ENCODE measurements around the gene ALG9. TPM values are rescaled to one million over a fixed set of nuclear protein-coding genes. Genes with fewer than 3 reads are reported as not detected.

ALG9 gene, protein sequence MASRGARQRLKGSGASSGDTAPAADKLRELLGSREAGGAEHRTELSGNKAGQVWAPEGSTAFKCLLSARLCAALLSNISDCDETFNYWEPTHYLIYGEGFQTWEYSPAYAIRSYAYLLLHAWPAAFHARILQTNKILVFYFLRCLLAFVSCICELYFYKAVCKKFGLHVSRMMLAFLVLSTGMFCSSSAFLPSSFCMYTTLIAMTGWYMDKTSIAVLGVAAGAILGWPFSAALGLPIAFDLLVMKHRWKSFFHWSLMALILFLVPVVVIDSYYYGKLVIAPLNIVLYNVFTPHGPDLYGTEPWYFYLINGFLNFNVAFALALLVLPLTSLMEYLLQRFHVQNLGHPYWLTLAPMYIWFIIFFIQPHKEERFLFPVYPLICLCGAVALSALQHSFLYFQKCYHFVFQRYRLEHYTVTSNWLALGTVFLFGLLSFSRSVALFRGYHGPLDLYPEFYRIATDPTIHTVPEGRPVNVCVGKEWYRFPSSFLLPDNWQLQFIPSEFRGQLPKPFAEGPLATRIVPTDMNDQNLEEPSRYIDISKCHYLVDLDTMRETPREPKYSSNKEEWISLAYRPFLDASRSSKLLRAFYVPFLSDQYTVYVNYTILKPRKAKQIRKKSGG
- total RNA-seq (2014; rRNA removed; shearing (Covaris generic)), result 18.3 and 25.1 TPM in 2 replicates
- polyA plus RNA-seq (2015; cell fraction: cytosol; rRNA removed), result 22.5 and 29.4 TPM in 2 replicates
- 49.0 and 58.5 TPM in 2 replicates for polyA plus RNA-seq (2015; cell fraction: nucleus; rRNA removed)

DNA sequence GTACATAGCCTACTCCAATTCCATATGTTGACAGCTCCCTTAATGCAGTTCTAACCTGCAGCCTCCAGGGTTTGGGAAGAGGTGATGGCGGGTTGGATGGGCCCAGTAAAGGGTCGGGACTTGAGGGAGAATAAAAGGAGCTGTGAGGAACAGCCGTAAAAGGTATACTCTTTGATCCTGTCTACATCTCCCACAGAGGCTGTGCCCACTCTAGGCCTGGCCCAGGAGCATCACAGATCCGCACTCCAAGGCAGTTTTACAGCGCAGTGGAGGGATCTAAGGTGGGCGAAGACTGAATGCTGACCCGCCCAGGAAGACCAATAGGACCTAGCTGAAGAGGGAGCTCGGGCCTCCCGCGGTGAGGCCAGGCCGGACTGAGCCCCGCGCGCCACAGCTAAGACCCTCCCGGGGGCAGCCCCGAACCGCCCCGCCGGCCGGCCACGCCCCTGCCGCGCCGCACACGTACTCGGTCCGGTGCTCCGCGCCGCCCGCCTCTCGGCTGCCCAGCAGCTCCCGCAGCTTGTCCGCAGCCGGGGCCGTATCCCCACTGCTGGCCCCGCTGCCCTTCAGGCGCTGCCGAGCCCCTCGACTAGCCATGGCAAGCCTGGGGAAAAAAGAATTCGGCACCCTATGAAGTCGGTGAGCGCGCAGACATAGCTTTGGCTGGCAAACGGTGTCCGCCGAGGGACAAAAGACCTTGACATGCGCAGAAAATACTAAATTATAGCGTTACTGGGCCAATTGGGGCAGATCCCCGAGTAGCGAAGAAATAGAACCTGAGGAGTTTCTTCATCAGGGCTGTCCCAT lies at the start of gene ALG9:
ALG9 (minus strand) TSS at position 696 of the 807 bp plus-strand sequence; CDS start at position 597, 99 bp downstream.
- DNase-seq (ENCODE audit: low read depth), result peak; percentile 74

DNA sequence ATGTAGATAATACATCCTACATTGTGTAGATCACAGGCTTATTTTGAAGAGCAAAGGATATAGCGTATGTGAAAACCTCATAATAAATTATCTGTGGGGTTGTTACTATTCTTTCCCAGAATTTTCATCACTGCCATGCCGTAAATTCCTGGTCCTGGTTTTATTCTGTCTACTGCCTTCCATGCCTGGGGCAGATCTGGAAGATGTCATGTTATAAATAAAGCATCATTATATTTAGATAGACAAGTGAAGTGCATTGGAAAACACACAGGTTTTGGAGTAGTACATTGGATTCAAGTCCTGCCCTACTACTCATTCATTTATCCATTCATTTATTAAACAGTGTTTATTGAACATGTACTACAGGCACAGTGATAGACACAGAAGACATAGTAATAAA lies 49.5 kb upstream of the ALG9 start:
- DNase-seq (ENCODE audit: low read depth), result no peak

DNA sequence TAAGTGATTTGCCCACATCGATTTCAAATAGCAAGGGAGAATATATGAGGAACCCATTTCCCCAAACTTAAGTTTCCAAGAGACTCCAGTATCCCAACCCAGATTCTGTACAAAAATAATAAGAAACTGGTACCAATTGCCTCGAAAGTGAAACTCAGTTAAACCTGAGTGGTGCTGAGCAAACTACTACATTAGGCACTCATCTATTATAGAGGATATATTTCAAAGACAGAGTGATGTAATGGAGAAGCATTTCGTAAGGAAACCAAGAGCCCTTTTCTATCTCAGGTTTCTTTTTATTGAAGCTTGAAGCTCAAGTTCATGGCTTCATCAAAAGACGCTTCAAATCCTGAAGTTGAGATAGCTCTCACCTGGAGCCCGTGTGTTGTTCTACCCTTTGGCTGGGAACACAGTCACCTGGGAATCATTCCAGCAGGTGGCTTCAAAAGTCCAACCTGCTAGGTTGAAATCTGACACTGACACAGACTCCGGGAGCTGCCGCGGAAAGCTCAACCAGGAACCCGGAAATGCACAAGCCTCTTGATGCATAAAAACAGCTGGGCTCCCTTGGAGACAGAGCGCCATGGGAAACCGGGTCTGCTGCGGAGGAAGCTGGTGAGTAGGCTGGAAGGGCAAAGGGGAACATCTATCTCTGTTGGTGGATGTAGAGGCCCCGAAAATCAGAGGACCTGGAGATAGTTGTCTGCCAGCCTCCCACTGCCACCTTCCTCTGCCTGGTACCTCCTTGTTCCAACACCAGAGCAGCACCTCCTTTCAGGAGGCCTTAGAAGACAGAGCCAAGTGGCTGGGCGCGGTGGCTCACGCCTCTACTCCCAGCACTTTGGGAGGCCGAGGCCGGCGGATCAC lies 47.2 kb upstream of the ALG9 start, which contains the start of gene C11orf52:
C11orf52 (plus strand) TSS at position 524 of the 867 bp plus-strand sequence; CDS start at position 584, 60 bp downstream.
- peak; percentile 10 for DNase-seq (ENCODE audit: low read depth)

DNA sequence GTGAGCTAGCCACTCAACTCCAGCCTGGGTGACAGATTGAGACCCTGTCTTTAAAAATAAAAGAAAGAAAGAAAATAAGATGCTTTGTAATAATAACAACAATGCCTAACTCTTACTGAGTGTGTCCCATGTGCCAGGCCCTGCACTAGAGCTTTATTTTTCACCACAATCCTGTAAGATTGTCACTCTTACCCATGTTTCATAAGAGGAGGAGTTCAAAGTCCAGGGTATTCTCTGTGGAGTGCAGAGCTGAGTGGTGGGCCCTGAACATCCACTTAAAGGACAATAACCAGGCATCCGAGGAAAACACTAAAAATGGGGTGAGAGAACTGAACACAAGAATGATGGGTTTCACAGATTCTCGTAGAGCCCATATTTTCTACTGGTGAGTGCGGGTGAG lies 46.4 kb upstream of the ALG9 start:
- no peak for DNase-seq (ENCODE audit: low read depth)

DNA sequence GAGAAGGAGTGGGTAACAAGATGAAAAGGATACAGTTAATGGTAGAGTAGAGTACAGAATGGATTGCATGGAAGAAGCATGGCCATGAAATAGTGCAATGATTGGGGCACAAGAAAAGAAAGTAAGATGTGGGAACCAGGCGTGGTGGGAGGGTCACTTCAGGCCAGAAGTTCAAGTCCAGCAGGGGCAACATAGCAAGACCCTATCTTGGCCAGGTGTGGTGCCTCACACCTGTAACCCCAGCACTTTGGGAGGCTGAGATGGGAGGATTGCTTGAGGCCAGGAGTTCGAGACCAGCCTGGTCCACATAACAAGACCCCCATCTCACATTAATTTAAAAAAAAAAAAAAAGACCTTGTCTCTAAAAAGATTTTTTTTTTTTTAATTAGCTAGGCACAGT lies 45.9 kb upstream of the ALG9 start:
- no peak for DNase-seq (ENCODE audit: low read depth)

DNA sequence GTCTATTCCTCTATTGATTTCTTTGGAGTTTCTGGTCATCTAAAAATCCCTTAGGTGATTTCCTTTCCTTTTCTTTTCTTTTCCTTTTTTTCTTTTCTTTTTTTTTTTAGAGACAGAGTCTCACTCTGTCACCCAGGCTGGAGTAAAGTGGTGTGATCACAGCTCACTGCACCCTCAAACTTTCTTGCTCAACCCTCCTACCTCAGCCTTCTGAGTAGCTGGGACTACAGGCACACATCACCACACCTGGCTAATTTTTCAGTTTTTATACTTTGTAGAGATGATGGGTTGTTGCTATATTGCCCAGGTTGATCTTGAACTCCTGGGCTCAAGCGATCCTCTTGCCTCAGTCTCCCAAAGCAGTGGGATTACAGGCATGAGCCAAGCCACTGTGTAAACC lies 45.4 kb upstream of the ALG9 start:
- DNase-seq (ENCODE audit: low read depth), result no peak

DNA sequence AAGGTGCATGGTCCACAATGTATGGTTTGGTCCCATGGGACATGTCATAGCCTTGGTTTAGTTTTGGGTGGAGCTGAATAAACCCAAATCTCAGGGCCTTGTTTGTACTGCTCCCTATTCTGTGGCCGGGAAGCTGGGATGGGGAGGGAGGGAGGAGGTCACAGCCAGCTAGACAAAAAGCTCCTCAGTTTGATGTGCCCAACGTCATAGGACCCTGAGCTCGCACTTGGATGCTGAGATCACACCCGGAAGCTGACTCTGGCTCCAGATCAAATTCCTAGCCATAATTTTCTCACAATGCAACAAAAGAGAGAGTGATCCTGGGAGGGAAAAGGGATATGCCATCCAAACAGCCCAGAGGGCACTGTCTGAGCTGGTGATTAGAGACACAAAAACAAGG lies 42.6 kb upstream of the ALG9 start:
- DNase-seq (ENCODE audit: low read depth), result peak; percentile 42

DNA sequence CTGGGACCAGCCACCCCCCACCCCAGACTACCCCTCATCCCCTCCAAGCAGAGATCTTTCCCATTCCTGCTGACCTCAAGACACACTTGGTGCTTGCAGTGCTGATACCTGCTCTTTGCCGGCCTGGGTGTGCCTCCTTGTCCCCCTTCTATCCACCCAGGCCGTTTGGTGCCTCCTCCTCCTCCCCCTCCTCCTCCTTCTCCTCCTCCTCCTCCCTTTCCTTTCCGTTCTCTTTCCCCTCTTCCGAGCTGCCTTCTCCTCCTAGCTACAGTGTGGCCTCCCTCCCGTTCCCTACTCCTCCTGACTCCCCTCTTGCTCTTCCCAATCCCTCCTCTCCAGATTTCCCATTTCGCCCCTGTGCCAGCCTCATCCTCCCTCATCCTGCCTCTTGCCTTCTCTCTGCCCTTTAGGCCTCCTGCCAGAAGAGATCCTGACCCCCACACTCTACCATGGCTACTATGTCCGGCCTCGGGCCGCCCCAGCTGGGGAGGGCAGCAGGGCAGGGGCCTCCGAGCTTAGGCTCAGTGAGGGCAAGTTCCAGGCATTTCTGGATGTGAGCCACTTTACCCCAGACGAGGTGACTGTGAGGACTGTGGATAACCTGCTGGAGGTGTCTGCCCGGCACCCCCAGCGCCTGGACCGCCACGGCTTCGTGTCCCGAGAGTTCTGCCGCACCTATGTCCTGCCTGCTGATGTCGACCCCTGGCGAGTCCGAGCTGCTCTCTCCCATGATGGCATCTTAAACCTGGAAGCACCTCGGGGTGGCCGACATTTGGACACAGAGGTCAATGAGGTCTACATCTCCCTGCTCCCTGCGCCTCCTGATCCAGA lies 41.9 kb upstream of the ALG9 start:
- DNase-seq (ENCODE audit: low read depth), result no peak

DNA sequence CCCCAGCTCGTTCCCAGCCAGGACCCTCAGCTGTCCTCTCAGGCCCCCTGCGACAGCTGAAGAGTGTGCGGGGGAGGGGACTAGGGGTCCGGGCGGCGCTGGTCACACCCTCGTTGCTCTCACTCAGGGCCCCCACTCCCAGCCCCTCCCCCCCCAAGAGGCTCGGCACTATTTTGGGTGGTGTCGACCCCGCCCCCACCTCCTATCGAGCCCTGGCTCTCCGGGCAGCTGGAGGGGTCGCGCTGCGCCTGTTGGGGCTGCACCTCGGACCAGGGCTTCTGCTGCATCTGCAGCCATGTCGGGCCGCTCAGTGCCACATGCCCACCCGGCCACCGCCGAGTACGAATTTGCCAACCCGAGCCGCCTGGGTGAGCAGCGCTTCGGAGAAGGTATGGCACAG lies 41.2 kb upstream of the ALG9 start, which contains the start of gene HSPB2:
HSPB2 (plus strand) TSS at position 200 of the 400 bp plus-strand sequence; CDS start at position 296, 96 bp downstream.
- no peak for DNase-seq (ENCODE audit: low read depth)

DNA sequence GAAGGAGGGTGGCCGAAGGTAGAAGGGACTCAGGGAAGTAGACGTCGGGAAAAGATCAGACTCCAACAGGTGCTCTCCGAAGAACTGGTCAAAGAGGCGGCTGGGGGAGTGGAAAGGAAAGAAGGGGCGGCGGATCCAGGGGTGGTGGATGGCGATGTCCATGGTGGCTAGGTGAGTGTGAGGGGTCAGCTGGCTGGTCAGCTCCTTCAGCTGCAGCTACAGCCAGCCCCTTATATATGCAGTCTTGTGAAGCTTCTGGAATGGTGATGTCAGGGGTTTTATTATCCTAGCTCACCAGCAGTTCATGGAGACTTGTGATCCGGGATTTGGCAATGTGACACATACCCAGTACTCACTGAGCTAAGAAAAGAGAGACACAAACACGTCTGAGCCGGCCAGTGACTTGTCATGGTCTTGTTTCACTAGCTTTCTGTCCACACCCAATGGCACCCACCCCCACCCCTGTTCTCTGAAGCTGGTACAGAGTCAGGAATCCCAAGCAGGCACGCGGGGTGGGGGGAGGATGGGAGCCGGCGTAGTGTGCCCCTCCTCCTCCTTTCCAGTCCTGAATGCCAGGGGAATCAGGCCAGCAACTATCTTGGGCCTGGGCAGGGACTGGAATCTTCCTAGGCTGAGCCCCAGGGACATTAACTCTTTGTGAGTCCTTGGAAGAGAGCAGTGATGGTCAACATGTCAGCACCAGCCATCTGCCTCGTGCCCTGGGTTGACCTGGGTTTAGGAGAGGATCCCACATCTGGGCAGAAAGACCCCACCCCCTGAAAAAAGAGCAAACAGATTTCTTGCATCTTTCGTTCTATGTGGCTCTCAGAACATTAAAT lies 40.4 kb upstream of the ALG9 start, which contains the start of gene CRYAB:
CRYAB (minus strand) TSS at position 208 of the 839 bp plus-strand sequence; CDS start at position 162, 46 bp downstream.
- peak; percentile 36 for DNase-seq (ENCODE audit: low read depth)

DNA sequence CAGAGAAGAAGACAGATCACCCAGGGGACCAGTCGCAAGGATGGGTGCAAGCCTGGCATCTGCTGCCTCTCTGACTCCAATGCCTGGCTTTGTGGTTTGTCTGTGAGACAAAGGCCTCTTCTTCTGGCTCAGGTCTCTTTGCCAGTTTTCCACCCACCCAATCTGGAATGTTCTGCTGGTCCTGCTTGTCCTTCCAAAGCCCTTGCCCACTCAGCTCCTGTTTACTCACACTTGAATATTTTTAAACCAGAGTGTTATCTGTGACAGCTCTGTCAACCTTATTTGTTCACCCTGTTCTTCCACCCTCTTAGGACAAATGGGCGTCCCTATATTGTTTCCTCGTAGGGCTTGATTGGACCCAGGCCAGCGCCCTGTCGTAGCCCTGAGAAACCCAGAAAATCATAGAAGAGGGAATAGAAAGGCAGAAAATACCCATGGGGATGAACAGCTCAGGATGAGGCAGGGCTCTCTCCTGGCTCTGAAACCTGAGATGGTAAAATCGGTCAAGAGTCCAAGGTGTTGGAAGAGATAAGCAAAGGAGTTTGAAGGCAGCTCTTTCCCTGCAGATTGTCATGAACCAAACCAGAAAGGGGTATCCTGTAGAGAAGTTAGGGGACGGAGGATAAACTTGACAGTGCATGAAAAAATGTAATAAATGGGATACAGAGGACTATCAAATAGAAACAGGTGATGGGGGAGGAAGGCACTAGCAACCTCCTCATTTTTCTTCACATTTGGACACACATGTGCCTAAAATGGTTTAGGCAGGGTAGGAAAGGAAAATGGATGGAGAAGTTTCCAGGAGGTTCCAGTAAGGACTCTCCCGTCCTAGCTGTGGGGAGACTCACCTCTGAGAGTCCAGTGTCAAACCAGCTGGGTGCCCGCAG lies 39.5 kb upstream of the ALG9 start:
- no peak for DNase-seq (ENCODE audit: low read depth)

DNA sequence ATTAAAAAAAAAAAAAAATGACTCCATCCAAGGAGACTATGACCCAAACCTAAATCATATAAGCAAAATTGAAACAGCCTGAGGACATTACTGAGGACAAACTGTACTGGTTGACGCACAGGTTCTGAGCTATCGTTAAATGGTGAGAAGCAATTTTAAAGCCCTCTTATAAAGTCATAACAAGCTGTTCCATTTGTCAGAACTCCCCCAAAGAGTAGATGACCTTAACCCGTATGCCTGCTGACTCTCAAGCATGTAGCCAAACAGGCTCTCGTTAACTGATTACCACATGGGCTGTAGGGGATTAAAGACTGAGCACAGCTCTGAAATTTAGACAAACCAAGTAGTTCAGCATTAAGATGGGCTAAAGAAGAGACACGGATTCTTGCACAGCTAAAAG lies 38.0 kb upstream of the ALG9 start:
- no peak for DNase-seq (ENCODE audit: low read depth)

DNA sequence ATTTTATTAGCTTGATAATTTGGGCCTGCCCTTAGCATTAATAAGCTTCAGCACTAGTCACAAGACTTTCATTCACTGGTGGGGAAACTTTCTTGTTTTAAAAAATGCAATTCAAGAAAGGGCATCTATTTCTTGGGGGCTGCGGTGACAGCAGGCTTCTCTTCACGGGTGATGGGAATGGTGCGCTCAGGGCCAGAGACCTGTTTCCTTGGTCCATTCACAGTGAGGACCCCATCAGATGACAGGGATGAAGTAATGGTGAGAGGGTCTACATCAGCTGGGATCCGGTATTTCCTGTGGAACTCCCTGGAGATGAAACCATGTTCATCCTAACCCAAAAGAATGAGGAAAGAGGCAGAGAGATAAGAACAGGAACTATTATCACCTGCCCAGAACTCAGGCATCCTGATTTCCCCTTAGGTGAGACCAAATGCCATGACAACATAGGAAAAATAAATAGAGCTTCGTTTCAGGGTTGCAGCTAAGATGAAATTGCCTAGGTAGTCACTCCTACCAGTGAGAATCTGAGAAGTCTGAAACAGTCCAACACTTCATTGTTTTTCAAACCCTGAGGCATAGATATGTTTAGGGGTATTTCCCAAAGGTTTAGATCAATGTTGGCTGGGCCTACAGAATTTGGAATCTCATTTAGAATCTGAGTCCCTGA lies 37.4 kb upstream of the ALG9 start:
- DNase-seq (ENCODE audit: low read depth), result no peak

DNA sequence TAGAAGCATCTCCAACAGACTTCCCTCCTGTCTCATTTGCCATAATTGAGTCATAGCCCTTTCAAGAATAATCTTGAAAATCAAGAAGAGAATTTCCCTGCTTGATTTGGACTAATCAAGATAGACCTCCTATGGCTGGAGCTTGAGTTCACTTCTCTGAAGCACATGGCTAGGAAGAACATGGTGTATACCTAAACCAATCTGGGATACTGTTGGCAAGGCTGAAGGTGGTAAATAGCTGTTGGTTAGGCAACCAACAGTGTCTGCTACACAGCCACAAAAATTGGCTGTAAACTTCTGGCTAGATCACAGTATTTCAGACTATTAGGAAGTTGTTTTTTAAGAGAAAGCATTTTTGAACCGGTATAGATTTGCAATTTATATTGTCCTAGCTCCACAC lies 35.3 kb upstream of the ALG9 start:
- no peak for DNase-seq (ENCODE audit: low read depth)

DNA sequence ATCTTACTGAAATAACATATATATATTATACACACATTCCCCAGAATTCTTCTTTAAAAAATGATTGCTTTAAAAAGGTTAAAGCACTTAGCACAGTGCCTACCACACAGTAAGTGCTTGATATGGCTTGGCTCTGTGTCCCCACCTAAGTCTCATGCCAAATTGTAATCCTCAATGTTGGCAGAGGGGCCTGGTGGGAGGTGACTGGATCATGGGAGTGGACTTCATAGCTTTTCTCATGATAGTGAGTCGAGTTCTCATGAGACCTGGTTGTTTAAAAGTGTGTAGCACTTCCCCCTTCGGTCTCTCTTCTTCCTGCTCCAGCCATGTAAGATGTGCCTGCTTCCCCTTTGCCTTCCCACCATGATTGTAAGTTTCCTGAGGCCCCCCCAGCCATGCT lies 34.0 kb upstream of the ALG9 start:
- no peak for DNase-seq (ENCODE audit: low read depth)

DNA sequence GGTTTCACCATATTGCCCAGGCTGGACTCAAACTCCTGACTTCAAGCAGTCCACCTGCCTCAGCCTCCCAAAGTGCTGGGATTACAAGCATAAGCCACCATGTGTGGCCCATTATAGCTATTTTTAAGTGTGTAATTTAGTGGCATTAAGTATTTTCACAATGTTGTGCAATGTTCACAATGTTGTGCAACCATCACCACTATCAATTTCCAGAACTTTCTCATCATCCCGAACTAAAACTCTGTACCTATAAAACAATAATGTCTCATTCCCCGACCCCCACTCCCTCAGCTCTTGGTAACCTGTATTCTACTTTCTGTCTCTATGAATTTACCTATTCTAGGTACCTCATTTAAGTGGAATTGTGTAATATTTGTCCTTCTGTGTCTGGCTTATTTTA lies 15.5 kb upstream of the ALG9 start:
- no peak for DNase-seq (ENCODE audit: low read depth)

DNA sequence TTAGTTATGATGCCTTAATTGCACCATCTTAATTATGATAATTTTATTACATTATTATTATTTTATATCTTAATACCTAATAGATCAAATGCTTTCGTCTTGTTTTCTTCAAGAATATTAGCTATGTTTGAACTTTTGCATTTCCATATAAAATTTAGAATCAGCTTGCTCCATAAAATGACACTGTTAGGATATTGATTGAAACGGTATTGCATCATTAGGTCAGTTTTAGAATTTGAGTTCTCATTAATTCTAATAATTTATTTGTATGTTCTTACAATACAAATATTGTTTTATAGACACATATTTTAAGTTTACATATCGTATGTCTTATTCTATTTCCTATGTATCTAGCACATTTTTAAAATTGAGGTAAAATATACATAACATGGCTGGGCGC lies 14.7 kb upstream of the ALG9 start:
- no peak for DNase-seq (ENCODE audit: low read depth)
